T47D (cell line): ENCODE measurements around the gene GALNTL6.

Experiments used
- DNase-seq, 2 experiments: peaks; one replicate each; pipeline versions ENCODE4 v3.0.0 to v3.0.0-alpha.2; 2011 to 2012; ENCODE audit warnings: low read depth in 1 of 2, low spot score in 1 of 2
- JUND ChIP-seq: IDR thresholded peaks from 2 replicates; pipeline ENCODE4 v1.6.1; 2012; ENCODE audit warnings: low read depth
- in situ Hi-C: cut with HindIII; loops from 2 replicates; pipeline ENCODE4 v1.10.0; 2016; ENCODE audit warnings: low sequenced_read_pairs, low pct_unique_long_range_greater_than_20kb

GALNTL6 gene

GRCh38 chr4:173052439-173052838, 1239.2 kb downstream of the GALNTL6 start:
- no peak for DNase-seq
- no peak for TF ChIP-seq JUND
- in situ Hi-C loops: no loop called here

GRCh38 chr4:173056271-173056670, 1243.1 kb downstream of the GALNTL6 start:
- in situ Hi-C loops: no loop called here
- TF ChIP-seq JUND: no peak
- DNase-seq: no peak

GRCh38 chr4:173056710-173057109, 1243.5 kb downstream of the GALNTL6 start:
- in situ Hi-C loops: no loop called here
- DNase-seq: no peak
- no peak for TF ChIP-seq JUND

- no peak for DNase-seq
- in situ Hi-C loops: no loop called here
- no peak for TF ChIP-seq JUND
Observed at GRCh38 chr4:173057442-173057841, 1244.2 kb downstream of the GALNTL6 start.

- no peak for DNase-seq
- TF ChIP-seq JUND: no peak
- in situ Hi-C loops: no loop called here
Observed at GRCh38 chr4:173057901-173058300, 1244.7 kb downstream of the GALNTL6 start.

- TF ChIP-seq JUND: no peak
- DNase-seq: no peak
- in situ Hi-C loops: no loop called here
Observed at GRCh38 chr4:173061160-173061559, 1248.0 kb downstream of the GALNTL6 start.

- in situ Hi-C loops: no loop called here
Observed at GRCh38 chr4:173073939-173074500, 1260.8 kb downstream of the GALNTL6 start.

GRCh38 chr4:173074501-173074946, 1261.3 kb downstream of the GALNTL6 start:
- DNase-seq: peak in 1 of 2 experiments; percentile 13
- in situ Hi-C loops: no loop called here
- no peak for TF ChIP-seq JUND

More at GRCh38 chr4:173073939-173074500, 1260.8 kb downstream of the GALNTL6 start:
- no peak for DNase-seq
- no peak for TF ChIP-seq JUND

GRCh38 chr4:173076903-173077634, 1263.9 kb downstream of the GALNTL6 start:
- TF ChIP-seq JUND: no peak
- DNase-seq: no peak
- in situ Hi-C loops: no loop called here

- in situ Hi-C loops: no loop called here
- TF ChIP-seq JUND: no peak
- no peak for DNase-seq
Observed at GRCh38 chr4:173088144-173088543, 1274.9 kb downstream of the GALNTL6 start.
